Parathyroid adenoma (tissue), 2 donors: ENCODE results near the gene CISD3.
A peak's percentile ranks its signal among the peaks of the same experiment; 100 is the strongest.

Experiments
- H2AFZ ChIP-seq: fragments of 300-600 bp; sonication (generic); one replicate; pipeline ENCODE4 v1.7.0; 2017; ENCODE audit warnings: antibody characterized with exemption, mild to moderate bottlenecking
- H3K27ac ChIP-seq: fragments of 300-600 bp; sonication (generic); one replicate; pipeline ENCODE4 v1.7.0; 2017
- H3K27me3 ChIP-seq: fragments of 300-600 bp; sonication (generic); one replicate; pipeline ENCODE4 v1.7.0; 2017; ENCODE audit warnings: low read length; ENCODE audit not compliant: control insufficient read depth, insufficient read depth
- H3K36me3 ChIP-seq: fragments of 300-600 bp; sonication (generic); one replicate; pipeline ENCODE4 v1.7.0; 2017; ENCODE audit warnings: low read length; ENCODE audit not compliant: control insufficient read depth, insufficient read depth
- H3K4me1 ChIP-seq: fragments of 300-600 bp; sonication (generic); one replicate; pipeline ENCODE4 v1.7.0; 2017; ENCODE audit warnings: control low read depth
- H3K4me2 ChIP-seq: fragments of 300-600 bp; sonication (generic); one replicate; pipeline ENCODE4 v1.7.0; 2017; ENCODE audit warnings: low read length
- H3K4me3 ChIP-seq: fragments of 300-600 bp; sonication (generic); one replicate; pipeline ENCODE4 v1.7.0; 2017; ENCODE audit warnings: low read depth, low read length
- H3K79me2 ChIP-seq: fragments of 300-600 bp; sonication (generic); one replicate; pipeline ENCODE4 v1.7.0; 2017; ENCODE audit warnings: control low read depth
- H3K9ac ChIP-seq: fragments of 300-600 bp; sonication (generic); one replicate; pipeline ENCODE4 v1.7.0; 2017; ENCODE audit warnings: mild to moderate bottlenecking
- H3K9me3 ChIP-seq: fragments of 300-600 bp; sonication (generic); one replicate; pipeline ENCODE4 v1.7.0; 2017; ENCODE audit warnings: low read length; ENCODE audit not compliant: control insufficient read depth
- CTCF ChIP-seq: fragments of 300-600 bp; sonication (generic); IDR thresholded peaks from one replicate; pipeline ENCODE4 v1.7.0; 2017; ENCODE audit warnings: antibody characterized with exemption, mild to moderate bottlenecking
- donor health status: primary hyperparathyroidism.

The CISD3 gene

DNA sequence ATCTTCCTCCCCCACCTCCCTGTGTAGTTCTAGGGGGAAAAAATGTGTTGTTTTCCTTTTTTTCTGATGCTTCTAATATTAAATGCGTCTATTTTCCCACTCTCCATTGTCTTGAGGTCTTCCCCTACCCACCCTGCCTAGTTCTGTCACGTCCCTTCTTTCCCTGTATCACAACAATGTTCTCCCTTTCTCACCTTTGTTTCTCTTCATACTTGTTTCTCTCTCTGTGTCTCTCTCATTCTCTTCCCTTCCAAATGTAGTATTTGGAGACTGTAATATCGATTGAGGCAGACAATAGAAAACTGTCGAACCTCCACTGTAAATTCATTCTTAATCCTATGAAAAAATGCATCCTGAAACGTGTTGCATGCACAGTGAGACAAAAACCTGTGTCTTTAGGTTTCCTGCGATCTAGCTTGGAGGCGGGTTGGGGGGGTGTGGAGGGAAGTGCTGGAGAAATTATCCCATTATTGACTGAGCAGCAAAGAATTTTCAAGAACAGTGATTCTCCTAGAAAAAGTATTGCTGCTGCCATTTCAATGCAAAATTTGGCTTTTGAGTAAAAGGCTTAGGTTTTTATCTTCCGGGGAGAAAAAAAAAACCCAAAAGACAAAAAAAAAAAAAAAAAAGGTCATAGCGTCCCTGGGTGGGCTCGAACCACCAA is 21.1 kb downstream of the CISD3 start:
- H3K79me2 ChIP-seq, result peaks cover 30% of the 10 kb centered on the region
- H3K27ac ChIP-seq, result peak overlapping the region; percentile 96
- H3K4me1 ChIP-seq, result peaks cover 31% of the 10 kb centered on the region
- H3K4me3 ChIP-seq, result peak overlapping the region; percentile 97
- peak overlapping the region; percentile 93 for H3K4me2 ChIP-seq
- TF ChIP-seq CTCF, result no peak
- no peaks in the 10 kb centered on the region for H3K9me3 ChIP-seq
- no peaks in the 10 kb centered on the region for H3K27me3 ChIP-seq
- no peak overlapping the region for H3K9ac ChIP-seq
- H3K36me3 ChIP-seq, result no peaks in the 10 kb centered on the region
- peak overlapping the region; percentile 74 for H2AFZ ChIP-seq

DNA sequence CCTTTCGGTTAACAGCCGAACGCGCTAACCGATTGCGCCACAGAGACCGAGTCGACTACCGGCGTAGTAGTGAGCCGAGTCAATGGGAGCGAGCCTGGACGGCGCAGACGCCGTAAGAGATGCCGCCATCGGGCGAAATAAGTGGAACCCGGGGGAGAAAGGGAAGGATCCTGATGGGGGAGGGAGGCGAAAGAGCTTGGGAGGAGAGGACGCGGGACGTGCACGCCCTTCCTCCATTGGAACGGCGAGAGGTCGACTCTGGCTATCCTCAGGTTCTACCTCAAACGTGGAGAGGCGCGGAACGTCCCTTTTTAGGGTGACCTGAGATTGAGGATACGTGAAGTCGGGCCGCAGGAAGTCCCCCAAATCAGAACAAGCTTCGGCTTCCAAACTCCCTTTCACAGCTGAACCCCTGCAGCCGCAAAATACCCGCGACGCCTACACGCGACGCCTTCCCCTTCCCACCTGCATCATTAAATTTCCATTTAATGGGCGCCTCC is 21.7 kb downstream of the CISD3 start:
- no peak for TF ChIP-seq CTCF
- peak overlapping the region; percentile 5 for H3K9ac ChIP-seq
- peaks cover 27% of the 10 kb centered on the region for H3K79me2 ChIP-seq
- peaks cover 25% of the 10 kb centered on the region for H3K4me1 ChIP-seq
- no peaks in the 10 kb centered on the region for H3K36me3 ChIP-seq
- H3K4me3 ChIP-seq, result peak overlapping the region; percentile 97
- no peaks in the 10 kb centered on the region for H3K9me3 ChIP-seq
- H3K27ac ChIP-seq, result peak overlapping the region; percentile 96
- no peaks in the 10 kb centered on the region for H3K27me3 ChIP-seq
- H3K4me2 ChIP-seq, result peak overlapping the region; percentile 93
- peak overlapping the region; percentile 87 for H2AFZ ChIP-seq

- H3K27me3 ChIP-seq, result no peaks in the 10 kb centered on the region
- no peaks in the 10 kb centered on the region for H3K36me3 ChIP-seq
- H3K27ac ChIP-seq, result peak within 1 kb of the TSS; percentile 96
- peak within 1 kb of the TSS; percentile 65 for H3K9ac ChIP-seq
- H3K4me2 ChIP-seq, result peak within 1 kb of the TSS; percentile 93
- H3K4me1 ChIP-seq, result peaks cover 25% of the 10 kb centered on the region
- H3K9me3 ChIP-seq, result no peaks in the 10 kb centered on the region
- H2AFZ ChIP-seq, result peak within 1 kb of the TSS; percentile 87
- H3K4me3 ChIP-seq, result peak within 1 kb of the TSS; percentile 97
- TF ChIP-seq CTCF, result no peak
- H3K79me2 ChIP-seq, result peaks cover 30% of the 10 kb centered on the region
Observed at GRCh38 chr17:38752308-38753070, 22.3 kb downstream of the CISD3 start, which contains the start of gene PSMB3. Gene PSMB3 (plus strand): TSS chr17:38752741. CDS start chr17:38752827, 86 bp downstream.

- no peak for TF ChIP-seq CTCF
- Histone ChIP-seq H3K36me3 (no peaks in the 10 kb centered on the region), H3K9ac (peak overlapping the region; percentile 65), H3K4me1 (peaks cover 25% of the 10 kb centered on the region), H3K9me3 (no peaks in the 10 kb centered on the region), H2AFZ (peak overlapping the region; percentile 87), H3K4me3 (peak overlapping the region; percentile 97), H3K79me2 (peaks cover 28% of the 10 kb centered on the region), H3K27ac (peak overlapping the region; percentile 96), H3K27me3 (no peaks in the 10 kb centered on the region), H3K4me2 (peak overlapping the region; percentile 83)
Observed at GRCh38 chr17:38753071-38753506, 22.9 kb downstream of the CISD3 start.
